Stimulated activated CD8-positive, alpha-beta memory T cell treated with anti-CD3 and anti-CD28 coated beads, Interleukin-4, amount 100 ng/mL, for 24 hours (primary cell): ENCODE data around the gene GPRC5C.
A peak's percentile ranks its signal among the peaks of the same experiment; 100 is the strongest.

Experiments
- DNase-seq: peaks from one replicate; pipeline ENCODE4 v3.0.0-alpha.2; 2020; ENCODE audit warnings: low read depth

Gene GPRC5C

GRCh38 chr17:74452033-74452840, 20.3 kb downstream of the GPRC5C start:
- DNase-seq: no peak

- DNase-seq: no peak
Measured at GRCh38 chr17:74452841-74453661, 21.2 kb downstream of the GPRC5C start.

GRCh38 chr17:74453665-74454196, 21.8 kb downstream of the GPRC5C start:
- peak; percentile 71 for DNase-seq

GRCh38 chr17:74454197-74455024, 22.5 kb downstream of the GPRC5C start:
- DNase-seq: no peak

- DNase-seq: no peak
Measured at GRCh38 chr17:74455025-74455545, 23.2 kb downstream of the GPRC5C start.

GRCh38 chr17:74455821-74456220, 23.9 kb downstream of the GPRC5C start:
- DNase-seq: no peak

- DNase-seq: peak; percentile 68
Measured at GRCh38 chr17:74457146-74457819, 25.4 kb downstream of the GPRC5C start.

- no peak for DNase-seq
Measured at GRCh38 chr17:74457820-74458166, 25.9 kb downstream of the GPRC5C start.

- DNase-seq: no peak
Measured at GRCh38 chr17:74458835-74459234, 26.9 kb downstream of the GPRC5C start.

GRCh38 chr17:74459622-74460021, 27.7 kb downstream of the GPRC5C start:
- DNase-seq: no peak

GRCh38 chr17:74460241-74460640, 28.4 kb downstream of the GPRC5C start:
- no peak for DNase-seq

GRCh38 chr17:74460996-74461395, 29.1 kb downstream of the GPRC5C start:
- no peak for DNase-seq

- no peak for DNase-seq
Measured at GRCh38 chr17:74461611-74462010, 29.7 kb downstream of the GPRC5C start.

GRCh38 chr17:74464730-74465377, 33.0 kb downstream of the GPRC5C start:
- DNase-seq: no peak

- DNase-seq: no peak
Measured at GRCh38 chr17:74465378-74466110, 33.7 kb downstream of the GPRC5C start.

- no peak for DNase-seq
Measured at GRCh38 chr17:74466111-74466827, 34.4 kb downstream of the GPRC5C start, which contains the start of gene CD300A. Gene CD300A (plus strand): TSS chr17:74466634. CDS start chr17:74466704, 70 bp downstream.

GRCh38 chr17:74466828-74467184, 34.9 kb downstream of the GPRC5C start:
- DNase-seq: no peak

- no peak for DNase-seq
Measured at GRCh38 chr17:74467221-74467951, 35.5 kb downstream of the GPRC5C start.

GRCh38 chr17:74471341-74471740, 39.5 kb downstream of the GPRC5C start:
- no peak for DNase-seq
